ENCODE results near the gene SPATA46.

SPATA46 gene

DNA sequence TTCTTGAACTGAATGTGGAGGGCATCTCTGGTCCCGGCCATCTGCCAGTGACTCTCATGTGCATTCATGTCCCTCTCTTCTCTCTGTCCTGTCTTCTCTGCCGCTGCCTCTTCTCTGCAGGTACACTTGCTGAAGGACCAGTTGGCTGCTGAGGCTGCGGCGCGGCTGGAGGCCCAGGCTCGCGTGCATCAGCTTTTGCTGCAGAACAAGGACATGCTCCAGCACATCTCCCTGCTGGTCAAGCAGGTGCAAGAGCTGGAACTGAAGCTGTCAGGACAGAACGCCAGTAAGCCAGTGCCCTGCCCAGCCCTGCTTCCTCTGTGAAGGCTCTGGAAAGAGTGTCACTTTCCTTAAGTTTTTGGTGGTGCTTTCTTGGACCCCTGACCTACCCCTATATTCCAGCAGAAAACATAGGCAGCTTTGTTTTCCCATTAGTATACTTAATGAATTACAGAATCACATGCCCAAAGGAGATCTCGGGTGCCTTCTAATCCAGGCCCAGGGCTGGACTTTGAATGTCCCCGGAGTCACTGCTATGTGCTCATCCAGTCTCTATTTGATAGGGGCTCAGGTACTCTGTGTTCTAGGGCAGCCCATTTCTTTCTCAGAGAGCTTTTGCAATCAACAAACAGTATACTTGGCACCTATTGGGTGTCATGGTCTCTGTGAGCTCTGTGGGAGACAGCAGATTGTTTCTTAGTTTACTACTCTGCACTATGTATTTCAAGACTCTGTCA lies 11.2 kb downstream of the SPATA46 start:
- H3K36me3 ChIP-seq (ENCODE audit: control insufficient read depth in 2 of 2, insufficient read depth in 1 of 2, low read length in 2 of 2): peaks cover 0 to 4% of the 10 kb centered on the region in 2 experiments; a peak in 1 of 3 replicates
- ChIA-PET POLR2A (no interaction called here), CTCF (interaction anchor here (0.7 to 3.8 kb wide), 2 partner anchors 8 to 26 kb away, joined by 5 to 17 read pairs; no protein-coding TSS in a partner anchor)
- H3K4me3 ChIP-seq (ENCODE audit: low read depth, low read length): no peak overlapping the region
- H3K27ac ChIP-seq (ENCODE audit: extremely low read depth, low read depth, low read length): no peak overlapping the region
- no peaks in the 10 kb centered on the region for H3K4me1 ChIP-seq (ENCODE audit: control insufficient read depth, insufficient read depth, low read length)
- TF ChIP-seq ZNF555 (tag by site-specific recombination; conservative IDR thresholded peaks at IDR 0.05) (no peak), GLIS1 (tag by site-specific recombination; IDR thresholded peaks at IDR 0.05) (no peak), ZNF202 (tag by site-specific recombination; IDR thresholded peaks at IDR 0.05; ENCODE audit: borderline replicate concordance) (no peak), MZF1 (tag by site-specific recombination; IDR thresholded peaks at IDR 0.05; ENCODE audit: borderline replicate concordance) (no peak)
- TF ChIP-seq, protein P1, sequence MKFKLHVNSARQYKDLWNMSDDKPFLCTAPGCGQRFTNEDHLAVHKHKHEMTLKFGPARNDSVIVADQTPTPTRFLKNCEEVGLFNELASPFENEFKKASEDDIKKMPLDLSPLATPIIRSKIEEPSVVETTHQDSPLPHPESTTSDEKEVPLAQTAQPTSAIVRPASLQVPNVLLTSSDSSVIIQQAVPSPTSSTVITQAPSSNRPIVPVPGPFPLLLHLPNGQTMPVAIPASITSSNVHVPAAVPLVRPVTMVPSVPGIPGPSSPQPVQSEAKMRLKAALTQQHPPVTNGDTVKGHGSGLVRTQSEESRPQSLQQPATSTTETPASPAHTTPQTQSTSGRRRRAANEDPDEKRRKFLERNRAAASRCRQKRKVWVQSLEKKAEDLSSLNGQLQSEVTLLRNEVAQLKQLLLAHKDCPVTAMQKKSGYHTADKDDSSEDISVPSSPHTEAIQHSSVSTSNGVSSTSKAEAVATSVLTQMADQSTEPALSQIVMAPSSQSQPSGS (tag by site-specific recombination; IDR thresholded peaks at IDR 0.05; ENCODE audit: low read depth): no peak
- H3K9me3 ChIP-seq (ENCODE audit: control insufficient read depth, insufficient read depth, low read depth, low read length): no peaks in the 10 kb centered on the region

DNA sequence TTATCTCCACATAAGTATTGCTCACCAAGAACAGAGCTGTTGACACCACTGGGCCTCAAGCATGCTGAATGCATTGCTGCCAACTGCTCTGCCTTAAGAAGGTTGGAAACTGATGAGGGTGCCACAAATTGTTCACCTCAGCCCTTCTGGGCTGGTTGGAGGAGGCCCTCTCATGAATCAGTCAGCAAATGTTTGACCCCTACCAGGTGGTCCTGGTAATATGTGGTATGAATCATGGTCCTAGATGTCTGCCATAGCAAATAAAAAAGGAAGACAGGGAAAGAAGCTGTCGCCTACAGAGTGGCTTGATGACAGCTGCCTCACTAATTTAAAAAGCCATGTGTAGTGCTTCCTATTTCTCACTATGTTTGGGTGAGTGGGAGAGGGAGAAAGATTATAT lies 12.2 kb downstream of the SPATA46 start:
- H3K4me1 ChIP-seq (ENCODE audit: control insufficient read depth, insufficient read depth, low read length): no peaks in the 10 kb centered on the region
- no peaks in the 10 kb centered on the region for H3K9me3 ChIP-seq (ENCODE audit: control insufficient read depth, insufficient read depth, low read depth, low read length)
- CTCF ChIA-PET: interaction anchor here (0.8 kb wide), 1 partner anchor 14 kb away, joined by 3 read pairs; no protein-coding TSS in a partner anchor
- no peak overlapping the region for H3K4me3 ChIP-seq (ENCODE audit: low read depth, low read length)
- H3K27ac ChIP-seq (ENCODE audit: extremely low read depth, low read depth, low read length): no peak overlapping the region
- peaks cover 0 to 4% of the 10 kb centered on the region in 2 experiments; a peak in 1 of 3 replicates for H3K36me3 ChIP-seq (ENCODE audit: control insufficient read depth in 2 of 2, insufficient read depth in 1 of 2, low read length in 2 of 2)
- POLR2A ChIA-PET: interaction anchor here (0.6 kb wide), 1 partner anchor 63 kb away, joined by 5 read pairs; no protein-coding TSS in a partner anchor
- TF ChIP-seq, protein P2, sequence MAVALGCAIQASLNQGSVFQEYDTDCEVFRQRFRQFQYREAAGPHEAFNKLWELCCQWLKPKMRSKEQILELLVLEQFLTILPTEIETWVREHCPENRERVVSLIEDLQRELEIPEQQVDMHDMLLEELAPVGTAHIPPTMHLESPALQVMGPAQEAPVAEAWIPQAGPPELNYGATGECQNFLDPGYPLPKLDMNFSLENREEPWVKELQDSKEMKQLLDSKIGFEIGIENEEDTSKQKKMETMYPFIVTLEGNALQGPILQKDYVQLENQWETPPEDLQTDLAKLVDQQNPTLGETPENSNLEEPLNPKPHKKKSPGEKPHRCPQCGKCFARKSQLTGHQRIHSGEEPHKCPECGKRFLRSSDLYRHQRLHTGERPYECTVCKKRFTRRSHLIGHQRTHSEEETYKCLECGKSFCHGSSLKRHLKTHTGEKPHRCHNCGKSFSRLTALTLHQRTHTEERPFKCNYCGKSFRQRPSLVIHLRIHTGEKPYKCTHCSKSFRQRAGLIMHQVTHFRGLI (tag by site-specific recombination; IDR thresholded peaks at IDR 0.05): no peak
- no peak for TF ChIP-seq ZNF335 (tag by site-specific recombination; conservative IDR thresholded peaks at IDR 0.05)
- TF ChIP-seq KLF16 (tag by site-specific recombination; IDR thresholded peaks at IDR 0.05): no peak
- TF ChIP-seq, protein P3, sequence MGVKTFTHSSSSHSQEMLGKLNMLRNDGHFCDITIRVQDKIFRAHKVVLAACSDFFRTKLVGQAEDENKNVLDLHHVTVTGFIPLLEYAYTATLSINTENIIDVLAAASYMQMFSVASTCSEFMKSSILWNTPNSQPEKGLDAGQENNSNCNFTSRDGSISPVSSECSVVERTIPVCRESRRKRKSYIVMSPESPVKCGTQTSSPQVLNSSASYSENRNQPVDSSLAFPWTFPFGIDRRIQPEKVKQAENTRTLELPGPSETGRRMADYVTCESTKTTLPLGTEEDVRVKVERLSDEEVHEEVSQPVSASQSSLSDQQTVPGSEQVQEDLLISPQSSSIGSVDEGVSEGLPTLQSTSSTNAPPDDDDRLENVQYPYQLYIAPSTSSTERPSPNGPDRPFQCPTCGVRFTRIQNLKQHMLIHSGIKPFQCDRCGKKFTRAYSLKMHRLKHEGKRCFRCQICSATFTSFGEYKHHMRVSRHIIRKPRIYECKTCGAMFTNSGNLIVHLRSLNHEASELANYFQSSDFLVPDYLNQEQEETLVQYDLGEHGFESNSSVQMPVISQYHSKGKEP (tag by site-specific recombination; IDR thresholded peaks at IDR 0.05): no peak
- TF ChIP-seq ZFHX2 (tag by site-specific recombination; conservative IDR thresholded peaks at IDR 0.05): no peak
- TF ChIP-seq ZBTB17 (tag by site-specific recombination; IDR thresholded peaks at IDR 0.05): no peak
- TF ChIP-seq ZNF664 (tag by site-specific recombination; IDR thresholded peaks at IDR 0.05): no peak
- TF ChIP-seq BCL11B (tag by site-specific recombination; IDR thresholded peaks at IDR 0.05; ENCODE audit: low read depth): no peak
- TF ChIP-seq ZNF777 (tag by site-specific recombination; IDR thresholded peaks at IDR 0.05; ENCODE audit: borderline replicate concordance): no peak
- TF ChIP-seq, protein P1 (tag by site-specific recombination; IDR thresholded peaks at IDR 0.05; ENCODE audit: low read depth): no peak
- TF ChIP-seq, protein P4, sequence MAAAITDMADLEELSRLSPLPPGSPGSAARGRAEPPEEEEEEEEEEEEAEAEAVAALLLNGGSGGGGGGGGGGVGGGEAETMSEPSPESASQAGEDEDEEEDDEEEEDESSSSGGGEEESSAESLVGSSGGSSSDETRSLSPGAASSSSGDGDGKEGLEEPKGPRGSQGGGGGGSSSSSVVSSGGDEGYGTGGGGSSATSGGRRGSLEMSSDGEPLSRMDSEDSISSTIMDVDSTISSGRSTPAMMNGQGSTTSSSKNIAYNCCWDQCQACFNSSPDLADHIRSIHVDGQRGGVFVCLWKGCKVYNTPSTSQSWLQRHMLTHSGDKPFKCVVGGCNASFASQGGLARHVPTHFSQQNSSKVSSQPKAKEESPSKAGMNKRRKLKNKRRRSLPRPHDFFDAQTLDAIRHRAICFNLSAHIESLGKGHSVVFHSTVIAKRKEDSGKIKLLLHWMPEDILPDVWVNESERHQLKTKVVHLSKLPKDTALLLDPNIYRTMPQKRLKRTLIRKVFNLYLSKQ (tag by site-specific recombination; IDR thresholded peaks at IDR 0.05; ENCODE audit: borderline replicate concordance): no peak
- TF ChIP-seq, protein P5, sequence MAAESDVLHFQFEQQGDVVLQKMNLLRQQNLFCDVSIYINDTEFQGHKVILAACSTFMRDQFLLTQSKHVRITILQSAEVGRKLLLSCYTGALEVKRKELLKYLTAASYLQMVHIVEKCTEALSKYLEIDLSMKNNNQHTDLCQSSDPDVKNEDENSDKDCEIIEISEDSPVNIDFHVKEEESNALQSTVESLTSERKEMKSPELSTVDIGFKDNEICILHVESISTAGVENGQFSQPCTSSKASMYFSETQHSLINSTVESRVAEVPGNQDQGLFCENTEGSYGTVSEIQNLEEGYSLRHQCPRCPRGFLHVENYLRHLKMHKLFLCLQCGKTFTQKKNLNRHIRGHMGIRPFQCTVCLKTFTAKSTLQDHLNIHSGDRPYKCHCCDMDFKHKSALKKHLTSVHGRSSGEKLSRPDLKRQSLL (tag by site-specific recombination; IDR thresholded peaks at IDR 0.05): no peak
- TF ChIP-seq KLF10 (tag by site-specific recombination; IDR thresholded peaks at IDR 0.05): no peak
- TF ChIP-seq ZNF10 (tag by site-specific recombination; IDR thresholded peaks at IDR 0.05): no peak
- TF ChIP-seq TRIM28 (IDR thresholded peaks at IDR 0.05; ENCODE audit: borderline replicate concordance, low read length): no peak
- TF ChIP-seq ZNF792 (tag by site-specific recombination; IDR thresholded peaks at IDR 0.05): no peak
- TF ChIP-seq SALL2 (tag by site-specific recombination; IDR thresholded peaks at IDR 0.05; ENCODE audit: borderline replicate concordance): no peak

Measured in HEK293 (cell line).